CD4-positive, alpha-beta T cell treated with Interleukin-12 subunit alpha and Interleukin-12 subunit beta, for 1 hour (primary cell): ENCODE data around the gene UCP1.

Experiments
- DNase-seq: peaks from one replicate; pipeline ENCODE4 v3.0.0-alpha.2; 2020

Gene UCP1

GRCh38 chr4:140568507-140569306 is at the start of gene UCP1:
Gene UCP1, minus strand, starts transcription at chr4:140568961. Its CDS starts 232 bp downstream, at chr4:140568729.
- no peak for DNase-seq

GRCh38 chr4:140617499-140618248 is 48.9 kb upstream of the UCP1 start:
- no peak for DNase-seq

- no peak for DNase-seq
These were observed 46.7 kb upstream of the UCP1 start for GRCh38 chr4:140615451-140615850.

- no peak for DNase-seq
These were observed 43.6 kb upstream of the UCP1 start for GRCh38 chr4:140612357-140612756.

GRCh38 chr4:140611854-140612253 is 43.1 kb upstream of the UCP1 start:
- DNase-seq, result no peak

- peak; percentile 21 for DNase-seq
These were observed 41.0 kb upstream of the UCP1 start for GRCh38 chr4:140609548-140610425.

GRCh38 chr4:140607852-140608251 is 39.1 kb upstream of the UCP1 start:
- no peak for DNase-seq

- no peak for DNase-seq
These were observed 35.8 kb upstream of the UCP1 start for GRCh38 chr4:140604544-140604943.

GRCh38 chr4:140603286-140603685 is 34.5 kb upstream of the UCP1 start:
- DNase-seq, result no peak

- DNase-seq, result no peak
These were observed 34.0 kb upstream of the UCP1 start for GRCh38 chr4:140602714-140603113.

GRCh38 chr4:140600408-140600807 is 31.6 kb upstream of the UCP1 start:
- DNase-seq, result no peak

GRCh38 chr4:140595065-140595464 is 26.3 kb upstream of the UCP1 start:
- DNase-seq, result no peak

- DNase-seq, result no peak
These were observed 15.7 kb upstream of the UCP1 start for GRCh38 chr4:140584439-140584838.

GRCh38 chr4:140581078-140581477 is 12.3 kb upstream of the UCP1 start:
- no peak for DNase-seq

- DNase-seq, result no peak
These were observed 10.5 kb upstream of the UCP1 start for GRCh38 chr4:140579278-140579677.

- no peak for DNase-seq
These were observed 6.7 kb upstream of the UCP1 start for GRCh38 chr4:140575489-140575888.

- no peak for DNase-seq
These were observed 2.9 kb upstream of the UCP1 start for GRCh38 chr4:140571620-140572019.

- no peak for DNase-seq
These were observed 512 bp upstream of the UCP1 start for GRCh38 chr4:140569307-140569638.

GRCh38 chr4:140559696-140560095 is 9.1 kb downstream of the UCP1 start:
- no peak for DNase-seq

GRCh38 chr4:140557831-140558435 is 10.8 kb downstream of the UCP1 start:
- no peak for DNase-seq

GRCh38 chr4:140556372-140557085 is 12.2 kb downstream of the UCP1 start:
- peak; percentile 32 for DNase-seq

GRCh38 chr4:140533951-140534480 is 34.7 kb downstream of the UCP1 start:
- DNase-seq, result no peak
